ENCODE data around the gene RHNO1. TPM values are rescaled to one million over a fixed set of nuclear protein-coding genes. Genes with fewer than 3 reads are reported as not detected.

RHNO1 gene
- total RNA-seq, 1 experiment from 2014 or later, result 64.8 TPM

DNA sequence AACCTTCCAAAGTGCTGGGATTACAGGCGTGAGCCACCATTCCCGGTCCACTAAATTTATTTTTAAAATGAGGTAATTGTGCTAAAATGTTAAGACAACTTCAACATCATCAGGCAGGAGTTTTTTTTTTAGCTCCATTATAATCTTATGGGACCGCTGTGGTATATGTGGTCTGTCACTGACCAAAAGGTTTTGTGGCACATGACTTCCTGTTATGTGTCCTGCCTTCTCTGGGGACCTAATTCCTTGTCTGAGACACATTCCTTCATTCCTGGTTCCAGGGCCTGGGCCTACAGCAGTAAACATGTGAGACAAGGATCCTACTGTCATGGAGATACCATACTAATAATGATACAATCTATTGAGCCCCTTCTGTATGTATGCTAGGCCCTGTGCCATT, 25.1 kb upstream of the RHNO1 start:
- Mint-ChIP-seq H3K4me3 (ENCODE audit: low read depth, unreplicated experiment) (no peak overlapping the region), H3K27ac (ENCODE audit: unreplicated experiment) (no peak overlapping the region), H3K36me3 (ENCODE audit: insufficient read depth, unreplicated experiment) (peaks cover 20% of the 10 kb centered on the region), H3K27me3 (ENCODE audit: unreplicated experiment) (no peaks in the 10 kb centered on the region), H3K9me3 (ENCODE audit: low read depth, unreplicated experiment) (no peaks in the 10 kb centered on the region), H3K4me1 (ENCODE audit: low read depth, unreplicated experiment) (peaks cover 11% of the 10 kb centered on the region)
- intact Hi-C loops (cut with micrococcal nuclease; ENCODE audit: unreplicated experiment), result no loop called here
- CTCF ChIA-PET, result no interaction called here
- TF ChIP-seq, protein P1, sequence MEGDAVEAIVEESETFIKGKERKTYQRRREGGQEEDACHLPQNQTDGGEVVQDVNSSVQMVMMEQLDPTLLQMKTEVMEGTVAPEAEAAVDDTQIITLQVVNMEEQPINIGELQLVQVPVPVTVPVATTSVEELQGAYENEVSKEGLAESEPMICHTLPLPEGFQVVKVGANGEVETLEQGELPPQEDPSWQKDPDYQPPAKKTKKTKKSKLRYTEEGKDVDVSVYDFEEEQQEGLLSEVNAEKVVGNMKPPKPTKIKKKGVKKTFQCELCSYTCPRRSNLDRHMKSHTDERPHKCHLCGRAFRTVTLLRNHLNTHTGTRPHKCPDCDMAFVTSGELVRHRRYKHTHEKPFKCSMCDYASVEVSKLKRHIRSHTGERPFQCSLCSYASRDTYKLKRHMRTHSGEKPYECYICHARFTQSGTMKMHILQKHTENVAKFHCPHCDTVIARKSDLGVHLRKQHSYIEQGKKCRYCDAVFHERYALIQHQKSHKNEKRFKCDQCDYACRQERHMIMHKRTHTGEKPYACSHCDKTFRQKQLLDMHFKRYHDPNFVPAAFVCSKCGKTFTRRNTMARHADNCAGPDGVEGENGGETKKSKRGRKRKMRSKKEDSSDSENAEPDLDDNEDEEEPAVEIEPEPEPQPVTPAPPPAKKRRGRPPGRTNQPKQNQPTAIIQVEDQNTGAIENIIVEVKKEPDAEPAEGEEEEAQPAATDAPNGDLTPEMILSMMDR (IDR thresholded peaks at IDR 0.05; ENCODE audit: unreplicated experiment), result no peak
- no TSS peak for BruUV-seq (replicated peaks)
- no peak for DNase-seq

DNA sequence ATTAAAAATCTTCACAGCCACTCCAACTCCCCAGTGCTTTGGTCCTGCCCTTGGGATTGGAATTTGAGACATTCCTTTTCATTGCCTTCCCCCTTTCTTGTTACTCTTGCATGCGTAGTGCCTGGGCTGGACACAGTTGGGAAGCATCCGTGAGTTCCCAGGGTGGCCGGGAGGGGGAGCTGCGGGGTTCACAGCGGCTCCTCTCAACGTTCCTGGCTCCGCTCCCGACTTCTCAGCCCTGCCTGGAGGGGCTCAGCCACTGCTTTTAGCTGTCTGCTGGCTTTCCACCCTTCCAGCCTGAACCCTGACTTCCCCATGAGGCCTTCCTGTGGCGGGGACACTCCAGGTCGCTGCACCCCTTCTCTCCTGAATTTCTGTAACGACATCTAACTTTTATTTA, 23.4 kb upstream of the RHNO1 start:
- no TSS peak for BruUV-seq (replicated peaks)
- Mint-ChIP-seq H3K4me1 (ENCODE audit: low read depth, unreplicated experiment) (peaks cover 11% of the 10 kb centered on the region), H3K36me3 (ENCODE audit: insufficient read depth, unreplicated experiment) (peaks cover 23% of the 10 kb centered on the region), H3K27ac (ENCODE audit: unreplicated experiment) (no peak overlapping the region), H3K9me3 (ENCODE audit: low read depth, unreplicated experiment) (no peaks in the 10 kb centered on the region), H3K4me3 (ENCODE audit: low read depth, unreplicated experiment) (no peak overlapping the region), H3K27me3 (ENCODE audit: unreplicated experiment) (no peaks in the 10 kb centered on the region)
- CTCF ChIA-PET, result interaction anchor here (0.6 to 0.8 kb wide), 2 partner anchors 36 to 63 kb away, joined by 3 read pairs; no protein-coding TSS in a partner anchor
- TF ChIP-seq, protein P1 (IDR thresholded peaks at IDR 0.05; ENCODE audit: unreplicated experiment), result peak; percentile 15
- DNase-seq, result no peak
- intact Hi-C loops (cut with micrococcal nuclease; ENCODE audit: unreplicated experiment), result no loop called here

DNA sequence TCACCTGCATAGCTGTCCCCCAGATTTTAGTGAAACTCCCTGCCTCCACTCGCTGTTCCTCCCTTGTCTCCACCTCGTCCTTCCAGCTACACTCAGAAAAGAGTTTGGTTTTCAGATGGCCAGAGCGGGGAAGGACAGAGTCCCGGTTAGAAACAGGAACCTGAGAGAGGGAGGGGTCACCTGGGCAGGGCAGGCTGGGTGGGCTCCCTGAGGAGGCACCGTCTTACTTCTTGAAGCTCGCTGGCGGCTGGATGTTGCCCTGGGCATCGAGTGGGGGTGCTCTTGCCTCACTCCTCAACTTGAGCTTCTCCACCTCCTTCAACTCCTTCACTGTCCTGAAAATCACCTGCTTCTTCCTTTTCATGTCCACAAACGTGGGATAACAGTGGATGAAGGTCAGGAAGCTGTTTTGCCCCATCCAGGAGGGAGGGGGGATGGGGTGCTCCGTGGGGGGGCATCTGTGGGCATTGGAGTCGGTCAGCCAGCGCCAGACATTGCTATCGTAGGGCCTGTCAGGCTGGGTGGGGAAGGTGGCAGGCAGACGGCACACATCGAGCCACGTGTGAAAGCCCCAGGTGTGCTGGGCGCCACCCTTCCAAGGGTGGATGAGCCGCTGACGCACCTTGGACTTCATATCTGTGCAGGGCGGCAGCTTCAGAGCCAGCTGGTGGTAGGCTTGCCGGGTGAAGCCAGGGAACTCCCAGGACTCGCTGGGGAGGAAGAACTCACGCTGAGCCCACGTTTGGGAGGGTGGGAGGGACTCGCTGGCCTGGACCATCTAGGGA, 22.2 kb upstream of the RHNO1 start:
- Mint-ChIP-seq H3K4me1 (ENCODE audit: low read depth, unreplicated experiment) (peaks cover under 1% of the 10 kb centered on the region), H3K27ac (ENCODE audit: unreplicated experiment) (no peak overlapping the region), H3K4me3 (ENCODE audit: low read depth, unreplicated experiment) (no peak overlapping the region), H3K27me3 (ENCODE audit: unreplicated experiment) (no peaks in the 10 kb centered on the region), H3K36me3 (ENCODE audit: insufficient read depth, unreplicated experiment) (peaks cover 24% of the 10 kb centered on the region), H3K9me3 (ENCODE audit: low read depth, unreplicated experiment) (no peaks in the 10 kb centered on the region)
- DNase-seq, result no peak
- CTCF ChIA-PET, result interaction anchor here (0.7 kb wide), 1 partner anchor 1478 kb away, joined by 4 read pairs; no protein-coding TSS in a partner anchor
- TF ChIP-seq, protein P1 (IDR thresholded peaks at IDR 0.05; ENCODE audit: unreplicated experiment), result no peak
- no TSS peak for BruUV-seq (replicated peaks)
- intact Hi-C loops (cut with micrococcal nuclease; ENCODE audit: unreplicated experiment), result no loop called here

DNA sequence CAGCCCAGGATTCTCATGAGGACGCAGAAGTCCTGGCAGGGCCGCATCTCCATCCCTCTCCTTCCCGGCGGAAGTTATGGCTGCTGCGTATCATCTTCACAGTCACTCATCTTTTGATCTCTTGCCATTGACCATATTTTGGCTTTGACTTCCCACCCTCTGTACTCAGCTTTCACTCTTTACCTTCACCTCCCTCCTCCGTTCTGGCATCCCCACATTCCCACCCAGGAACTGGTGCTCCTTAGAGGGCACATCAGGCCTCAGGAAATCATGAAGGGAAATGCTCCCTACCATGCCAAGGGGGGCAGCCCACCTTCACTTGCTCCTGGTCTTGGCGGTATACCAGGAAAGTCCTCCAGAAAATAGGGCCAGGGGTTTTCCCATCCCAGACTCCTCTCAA, 21.5 kb upstream of the RHNO1 start:
- intact Hi-C loops (cut with micrococcal nuclease; ENCODE audit: unreplicated experiment), result no loop called here

More for the DNA sequence above, 21.5 kb upstream of the RHNO1 start:
- Mint-ChIP-seq H3K9me3 (ENCODE audit: low read depth, unreplicated experiment) (no peaks in the 10 kb centered on the region), H3K36me3 (ENCODE audit: insufficient read depth, unreplicated experiment) (peaks cover 26% of the 10 kb centered on the region), H3K27me3 (ENCODE audit: unreplicated experiment) (no peaks in the 10 kb centered on the region), H3K27ac (ENCODE audit: unreplicated experiment) (no peak overlapping the region), H3K4me1 (ENCODE audit: low read depth, unreplicated experiment) (no peaks in the 10 kb centered on the region), H3K4me3 (ENCODE audit: low read depth, unreplicated experiment) (no peak overlapping the region)
- CTCF ChIA-PET, result interaction anchor here (0.7 kb wide), 1 partner anchor 1477 kb away, joined by 4 read pairs; no protein-coding TSS in a partner anchor
- BruUV-seq (replicated peaks), result no TSS peak
- DNase-seq, result no peak
- TF ChIP-seq, protein P1 (IDR thresholded peaks at IDR 0.05; ENCODE audit: unreplicated experiment), result no peak
